Measurements from ENCODE around the gene KDM5B. TPM values are rescaled to one million over a fixed set of nuclear protein-coding genes. Genes with fewer than 3 reads are reported as not detected.

The KDM5B gene
- total and polyA plus RNA-seq, 9 of the 15 experiments (the other 6 are each of a cell fraction or from before 2014, with no cell fraction given): 15.4 to 90.6 (median 57.1) TPM

DNA sequence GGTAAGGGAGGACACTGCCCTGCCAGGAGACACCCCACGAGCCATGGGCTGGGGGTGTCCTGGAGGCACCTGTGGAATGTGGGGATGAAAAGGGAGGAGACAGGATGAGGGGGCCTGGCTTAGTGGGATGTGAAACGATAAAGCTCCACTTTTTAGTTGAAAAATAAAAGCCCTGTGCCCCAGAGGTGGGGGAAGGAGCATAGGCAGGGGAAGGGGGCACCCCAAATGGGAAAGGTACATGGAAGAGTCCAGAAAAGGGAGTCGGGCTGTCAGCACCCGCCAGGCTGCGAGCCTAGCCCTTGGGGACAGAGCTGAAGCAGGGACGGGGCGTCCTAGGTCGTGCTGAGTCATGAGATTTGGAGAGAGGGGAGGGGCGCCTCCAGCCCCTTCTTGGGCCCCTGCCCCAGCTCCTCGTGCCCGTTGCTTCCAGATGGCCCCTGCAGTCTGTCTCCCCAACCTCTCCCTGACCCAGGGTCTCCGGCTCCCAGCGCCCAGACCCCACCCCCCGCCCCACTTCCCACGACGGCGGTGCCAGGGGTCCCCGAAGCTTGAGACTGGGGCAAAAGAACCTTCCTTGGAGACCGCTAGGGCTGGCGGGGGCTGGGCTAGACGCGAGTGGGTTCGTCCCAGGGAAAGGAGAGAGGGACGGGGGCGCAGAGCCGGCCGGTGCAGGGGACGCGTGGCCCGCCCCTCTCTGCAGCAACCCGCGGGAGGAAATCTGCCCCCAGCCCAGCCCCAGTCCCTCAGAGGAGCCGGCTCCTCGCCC, 98.8 kb downstream of the KDM5B start (continued):
- TF ChIP-seq ZBTB40 (IDR thresholded peaks at IDR 0.05): no peak
- no peak for TF ChIP-seq ZBTB40 (CRISPR knock-in tag; IDR thresholded peaks at IDR 0.05)

Measured in K562 (cell line).